PC-3 (cell line): ENCODE results near the gene REXO1. TPM values are rescaled to one million over a fixed set of nuclear protein-coding genes. Genes with fewer than 3 reads are reported as not detected.

Experiments used
- ATAC-seq: fragments of 200-7000 bp; cut with Tn5 transposase; 2 replicates; pipeline ENCODE4 v1.9.1; 2020; ENCODE audit warnings: mild to moderate bottlenecking, moderate library complexity
- BruUV-seq: library from RNA; stranded (reverse); fragments of 400-500 nt; replicated peaks from 2 replicates; lab custom pipeline; 2021; lab: Mats Ljungman, UMichigan
- CTCF ChIA-PET: fragments of 300-600 bp; sonication (Branson Sonifier 250); formaldehyde crosslinking; loops from one replicate; lab custom pipeline; 2022; ENCODE audit warnings: antibody characterized with exemption; lab: Charles Lee
- POLR2A ChIA-PET: fragments of 300-600 bp; sonication (Branson Sonifier 250); formaldehyde crosslinking; loops from one replicate; lab custom pipeline; 2022; ENCODE audit warnings: antibody characterized with exemption; ENCODE audit not compliant: unreplicated experiment; lab: Charles Lee
- DNase-seq: peaks from one replicate; pipeline ENCODE4 v3.0.0-alpha.2; 2015
- H2AFZ ChIP-seq: fragments of 300-600 bp; sonication (generic); 2 replicates; pipeline ENCODE4 v1.6.0; 2016; ENCODE audit warnings: antibody characterized with exemption, low read length
- H3F3A ChIP-seq: fragments of 300-600 bp; sonication (generic); one replicate; pipeline ENCODE4 v1.6.0; 2017; ENCODE audit warnings: antibody characterized with exemption, low read length, control low read depth, mild to moderate bottlenecking; ENCODE audit not compliant: unreplicated experiment
- H3K27ac ChIP-seq: fragments of 300-600 bp; sonication (generic); 2 replicates; pipeline ENCODE4 v1.5.1; 2016; ENCODE audit warnings: mild to moderate bottlenecking, low read length
- H3K27me3 ChIP-seq: fragments of 300-600 bp; sonication (generic); 2 replicates; pipeline ENCODE4 v1.6.1; 2016; ENCODE audit warnings: low read length, mixed read lengths
- H3K36me3 ChIP-seq: fragments of 300-600 bp; sonication (generic); 2 replicates; pipeline ENCODE4 v1.6.1; 2016; ENCODE audit warnings: low read depth, mixed run types, low read length, mixed read lengths
- H3K4me1 ChIP-seq: fragments of 300-600 bp; sonication (generic); 2 replicates; pipeline ENCODE4 v1.5.1; 2016; ENCODE audit warnings: low read length; ENCODE audit not compliant: insufficient read depth
- H3K4me2 ChIP-seq: fragments of 300-600 bp; sonication (generic); 2 replicates; pipeline ENCODE4 v1.6.0; 2016; ENCODE audit warnings: low read length
- H3K4me3 ChIP-seq: fragments of 300-600 bp; sonication (generic); 2 replicates; pipeline ENCODE4 v1.5.1; 2016; ENCODE audit warnings: mild to moderate bottlenecking, low read length, mixed read lengths
- H3K79me2 ChIP-seq: fragments of 300-600 bp; sonication (generic); 2 replicates; pipeline ENCODE4 v1.6.1; 2017; ENCODE audit warnings: low read length, mixed read lengths
- H3K9ac ChIP-seq: fragments of 300-600 bp; sonication (generic); 2 replicates; pipeline ENCODE4 v1.6.0; 2016; ENCODE audit warnings: mild to moderate bottlenecking, low read length
- H3K9me2 ChIP-seq: fragments of 300-600 bp; sonication (generic); replicated peaks from 2 replicates; pipeline ENCODE4 v1.6.1; 2016; ENCODE audit warnings: mixed run types, low read length, mixed read lengths
- H3K9me3 ChIP-seq: fragments of 300-600 bp; sonication (generic); 2 replicates; pipeline ENCODE4 v1.6.1; 2016; ENCODE audit warnings: low read length, mixed read lengths
- H4K20me1 ChIP-seq: fragments of 300-600 bp; sonication (generic); 2 replicates; pipeline ENCODE4 v1.6.1; 2016; ENCODE audit warnings: low read length, mixed read lengths
- CTCF ChIP-seq: fragments of 300-600 bp; sonication (generic); conservative IDR thresholded peaks from 2 replicates; pipeline ENCODE4 v1.5.1; 2017; ENCODE audit warnings: antibody characterized with exemption, low read depth, mild to moderate bottlenecking, low read length
- EZH2 ChIP-seq: fragments of 300-600 bp; sonication (generic); IDR thresholded peaks from one replicate; pipeline ENCODE4 v1.6.1; 2017; ENCODE audit warnings: antibody characterized with exemption, mild to moderate bottlenecking, low read length; ENCODE audit not compliant: unreplicated experiment
- EZH2phosphoT487 ChIP-seq: fragments of 300-600 bp; sonication (generic); IDR thresholded peaks from 2 replicates; pipeline ENCODE4 v1.6.1; 2018; ENCODE audit warnings: mild to moderate bottlenecking, antibody characterized with exemption, low read length, borderline replicate concordance
- intact Hi-C: fragments of 100-400 bp; cut with micrococcal nuclease; formaldehyde crosslinking; loops from 2 replicates; pipeline ENCODE4 v1.9.0; 2023
- total RNA-seq: library from RNA; depleted of rRNA; stranded (reverse); fragments of >200 nt; gene quantifications from 2 replicates; pipeline ENCODE4 v1.2.3, GENCODE V29; 2014

The REXO1 gene
- total RNA-seq, 1 experiment from 2014 or later = 21.4 TPM

GRCh38 chr19:1817553-1818179 is 30.6 kb downstream of the REXO1 start:
- Histone ChIP-seq H4K20me1 (no peaks in the 10 kb centered on the region), H3F3A (no peaks in the 10 kb centered on the region), H3K9ac (no peak overlapping the region), H3K9me2 (no peaks in the 10 kb centered on the region), H3K4me3 (no peak overlapping the region), H3K4me2 (no peak overlapping the region), H2AFZ (no peak overlapping the region), H3K36me3 (no peaks in the 10 kb centered on the region), H3K4me1 (peaks cover 4% of the 10 kb centered on the region), H3K27ac (no peak overlapping the region), H3K79me2 (no peaks in the 10 kb centered on the region), H3K9me3 (no peaks in the 10 kb centered on the region), H3K27me3 (no peaks in the 10 kb centered on the region)
- ChIA-PET POLR2A (no interaction called here), CTCF (no interaction called here)
- no peak for TF ChIP-seq EZH2
- no peak for TF ChIP-seq EZH2phosphoT487
- TF ChIP-seq CTCF = no peak
- no TSS peak for BruUV-seq
- DNase-seq (no peak), ATAC-seq (no peak)
- intact Hi-C loops = no loop called here

GRCh38 chr19:1816530-1817298 is 31.6 kb downstream of the REXO1 start:
- H3K9me3 ChIP-seq = no peaks in the 10 kb centered on the region
- H3K79me2 ChIP-seq = no peaks in the 10 kb centered on the region
- no peak overlapping the region for H2AFZ ChIP-seq
- H3K9me2 ChIP-seq = no peaks in the 10 kb centered on the region
- no peak overlapping the region for H3K9ac ChIP-seq
- H3F3A ChIP-seq = no peaks in the 10 kb centered on the region
- no peak overlapping the region for H3K27ac ChIP-seq
- no peak overlapping the region for H3K4me2 ChIP-seq
- no peak overlapping the region for H3K4me3 ChIP-seq
- POLR2A ChIA-PET = no interaction called here
- BruUV-seq = no TSS peak
- TF ChIP-seq EZH2phosphoT487 (no peak), CTCF (no peak), EZH2 (no peak)
- ATAC-seq (no peak), DNase-seq (no peak)
- intact Hi-C loops = no loop called here
- CTCF ChIA-PET = no interaction called here
- H3K4me1 ChIP-seq = peaks cover 7% of the 10 kb centered on the region
- H3K36me3 ChIP-seq = no peaks in the 10 kb centered on the region
- no peaks in the 10 kb centered on the region for H3K27me3 ChIP-seq
- no peaks in the 10 kb centered on the region for H4K20me1 ChIP-seq
